Thyroid gland (tissue), 4 donors: Measurements from ENCODE around the gene HSD11B2. TPM values are rescaled to one million over a fixed set of nuclear protein-coding genes. Genes with fewer than 3 reads are reported as not detected.
A peak's percentile ranks its signal among the peaks of the same experiment; 100 is the strongest.
"Not testable (repeated sequence)": the region's sequence is repeated elsewhere in the genome, so short reads cannot be mapped to it uniquely, and the experiment has no call there.

Source experiments
- DNase-seq, 2 donors: peaks; one replicate each; pipeline ENCODE4 v3.0.0-alpha.2; 2019
- H3K27ac ChIP-seq, 3 donors: fragments of 200-600 bp; sonication (generic); 1 replicate in 2 of 3; 2 replicates in 1 of 3; pipeline ENCODE4 v1.5.1; 2016 to 2019; ENCODE audit warnings: mild to moderate bottlenecking in 1 of 3, moderate library complexity in 1 of 3
- H3K27me3 ChIP-seq: fragments of 200-600 bp; sonication (generic); one replicate; pipeline ENCODE4 v1.5.1; 2019
- H3K36me3 ChIP-seq, 2 donors: fragments of 200-600 bp; sonication (generic); one replicate each; pipeline ENCODE4 v1.5.1; 2016 to 2019
- H3K4me1 ChIP-seq, 2 donors: fragments of 200-600 bp; sonication (generic); one replicate each; pipeline ENCODE4 v1.5.1; 2017 to 2019
- H3K4me3 ChIP-seq, 3 donors: fragments of 200-600 bp; sonication (generic); replicated peaks in 1 of 3; 1 replicate in 2 of 3; 2 replicates in 1 of 3; pipeline ENCODE4 v1.5.1; 2016; ENCODE audit warnings: mild to moderate bottlenecking in 1 of 3
- H3K9me3 ChIP-seq: fragments of 200-600 bp; sonication (generic); one replicate; pipeline ENCODE4 v1.5.1; 2017
- POLR2A ChIP-seq, 2 donors: fragments of 450-650 bp; IDR thresholded peaks; one replicate each; pipeline ENCODE4 v1.6.1; 2017; ENCODE audit warnings: antibody characterized with exemption in 2 of 2, mild to moderate bottlenecking in 2 of 2, moderate library complexity in 1 of 2
- WGBS, 2 donors: methylation state at CpG; one replicate each; pipeline ENCODE4 v1.1.5; 2017; 5-methylcytosine and 5-hydroxymethylcytosine counted together
- intact Hi-C: fragments of 100-400 bp; cut with DNase I; formaldehyde crosslinking; loops from one replicate; pipeline ENCODE4 v1.15.1; 2023
- total RNA-seq, 4 donors: library from RNA; depleted of rRNA; stranded (reverse); fragments of >200 nt; gene quantifications; one replicate each; pipeline ENCODE4 v1.2.3, GENCODE V29; 2016
- TF ChIP-seq, protein P1 (sequence below), 6 experiments: fragments of 200-600 bp in 3 of 6; fragments of 450-650 bp in 3 of 6; sonication (generic) in 3 of 6; IDR thresholded peaks; one replicate each; pipeline ENCODE4 v1.5.1; 2016 to 2019; ENCODE audit warnings: antibody characterized with exemption in 6 of 6, mild to moderate bottlenecking in 2 of 6, inconsistent platforms in 1 of 6, moderate library complexity in 1 of 6

HSD11B2 gene
- total RNA-seq, 4 donors from 2014 or later = 4.6 to 11.9 (median 9.0) TPM

DNA sequence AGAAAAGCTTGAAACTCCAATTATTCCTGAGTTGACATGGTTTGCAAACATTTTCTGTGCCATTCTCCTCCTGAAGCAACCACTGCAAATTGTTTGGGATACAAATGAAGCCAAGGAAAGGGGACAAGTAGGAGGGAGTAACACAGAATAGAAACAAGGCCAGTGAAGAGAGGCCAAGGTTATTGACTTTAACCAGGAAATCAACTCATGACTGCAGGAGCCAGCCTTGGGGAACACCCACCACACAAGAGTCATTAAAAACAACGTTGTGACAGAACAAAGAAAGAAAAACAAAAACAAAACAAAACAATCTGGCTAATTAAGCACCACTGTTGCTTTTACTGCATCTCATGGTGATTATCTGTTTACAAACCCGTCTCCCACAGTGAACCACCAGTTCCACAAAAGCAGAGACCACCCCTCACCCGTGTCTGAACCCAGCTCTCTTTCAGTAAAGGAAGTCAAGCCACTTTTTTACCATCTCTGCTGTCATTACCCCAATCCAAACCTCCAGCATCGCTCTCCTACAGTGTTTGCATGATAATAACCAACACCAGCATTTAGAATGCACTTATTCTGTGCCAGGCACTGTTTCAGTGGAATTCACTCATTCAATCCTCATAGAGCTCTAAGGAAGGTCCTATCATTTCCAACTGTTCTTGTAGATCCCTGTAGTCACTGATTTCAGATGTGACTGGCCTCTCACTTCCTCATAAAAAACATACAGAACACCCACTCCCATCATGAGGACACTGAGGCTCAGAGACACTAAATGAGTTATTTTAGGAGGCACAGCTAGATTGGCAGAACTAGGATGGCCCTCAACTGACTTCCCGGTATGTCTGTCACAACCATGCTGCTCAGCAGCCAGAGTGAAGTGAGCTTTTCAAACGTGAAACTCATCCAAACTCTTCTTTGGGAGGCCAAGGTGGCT, 16.7 kb upstream of the HSD11B2 start:
- Histone ChIP-seq H3K27me3 (no peaks in the 10 kb centered on the region), H3K9me3 (no peaks in the 10 kb centered on the region), H3K4me3 (no peak overlapping the region), H3K27ac (peak overlapping the region; percentile 81 to 96 (median 93)), H3K4me1 (peaks cover 34 to 38% of the 10 kb centered on the region in 2 donors), H3K36me3 (no peaks in the 10 kb centered on the region)
- peak in 1 of 2 donors; percentile 47 for DNase-seq
- TF ChIP-seq, protein P1, sequence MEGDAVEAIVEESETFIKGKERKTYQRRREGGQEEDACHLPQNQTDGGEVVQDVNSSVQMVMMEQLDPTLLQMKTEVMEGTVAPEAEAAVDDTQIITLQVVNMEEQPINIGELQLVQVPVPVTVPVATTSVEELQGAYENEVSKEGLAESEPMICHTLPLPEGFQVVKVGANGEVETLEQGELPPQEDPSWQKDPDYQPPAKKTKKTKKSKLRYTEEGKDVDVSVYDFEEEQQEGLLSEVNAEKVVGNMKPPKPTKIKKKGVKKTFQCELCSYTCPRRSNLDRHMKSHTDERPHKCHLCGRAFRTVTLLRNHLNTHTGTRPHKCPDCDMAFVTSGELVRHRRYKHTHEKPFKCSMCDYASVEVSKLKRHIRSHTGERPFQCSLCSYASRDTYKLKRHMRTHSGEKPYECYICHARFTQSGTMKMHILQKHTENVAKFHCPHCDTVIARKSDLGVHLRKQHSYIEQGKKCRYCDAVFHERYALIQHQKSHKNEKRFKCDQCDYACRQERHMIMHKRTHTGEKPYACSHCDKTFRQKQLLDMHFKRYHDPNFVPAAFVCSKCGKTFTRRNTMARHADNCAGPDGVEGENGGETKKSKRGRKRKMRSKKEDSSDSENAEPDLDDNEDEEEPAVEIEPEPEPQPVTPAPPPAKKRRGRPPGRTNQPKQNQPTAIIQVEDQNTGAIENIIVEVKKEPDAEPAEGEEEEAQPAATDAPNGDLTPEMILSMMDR (IDR thresholded peaks at IDR 0.05) = no peak
- TF ChIP-seq POLR2A (IDR thresholded peaks at IDR 0.05) = no peak
- WGBS, 2 donors = 38 to 46% methylated on average over 6 of the region's 6 CpGs
- intact Hi-C loops = no loop called here

DNA sequence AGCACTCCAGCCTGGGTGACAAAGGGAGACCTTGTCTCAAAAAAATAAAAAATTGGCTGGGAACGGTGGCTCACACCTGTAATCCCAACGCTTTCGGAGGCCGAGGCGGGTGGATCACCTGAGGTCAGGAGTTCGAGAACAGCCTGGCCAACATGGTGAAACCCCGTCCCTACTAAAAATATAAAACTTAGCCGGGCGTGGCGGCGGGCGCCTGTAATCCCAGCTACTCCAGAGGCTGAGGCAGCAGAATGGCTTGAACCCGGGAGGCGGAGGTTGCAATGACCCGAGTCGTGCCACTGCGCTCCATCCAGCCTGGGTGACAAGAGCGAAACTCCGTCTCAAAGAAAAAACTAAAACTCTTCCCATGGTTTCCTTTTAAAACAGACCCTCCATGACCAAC, 15.5 kb upstream of the HSD11B2 start:
- WGBS, 2 donors = 90 to 94% methylated on average over 19 of the region's 19 CpGs
- intact Hi-C loops = not testable (repeated sequence)

DNA sequence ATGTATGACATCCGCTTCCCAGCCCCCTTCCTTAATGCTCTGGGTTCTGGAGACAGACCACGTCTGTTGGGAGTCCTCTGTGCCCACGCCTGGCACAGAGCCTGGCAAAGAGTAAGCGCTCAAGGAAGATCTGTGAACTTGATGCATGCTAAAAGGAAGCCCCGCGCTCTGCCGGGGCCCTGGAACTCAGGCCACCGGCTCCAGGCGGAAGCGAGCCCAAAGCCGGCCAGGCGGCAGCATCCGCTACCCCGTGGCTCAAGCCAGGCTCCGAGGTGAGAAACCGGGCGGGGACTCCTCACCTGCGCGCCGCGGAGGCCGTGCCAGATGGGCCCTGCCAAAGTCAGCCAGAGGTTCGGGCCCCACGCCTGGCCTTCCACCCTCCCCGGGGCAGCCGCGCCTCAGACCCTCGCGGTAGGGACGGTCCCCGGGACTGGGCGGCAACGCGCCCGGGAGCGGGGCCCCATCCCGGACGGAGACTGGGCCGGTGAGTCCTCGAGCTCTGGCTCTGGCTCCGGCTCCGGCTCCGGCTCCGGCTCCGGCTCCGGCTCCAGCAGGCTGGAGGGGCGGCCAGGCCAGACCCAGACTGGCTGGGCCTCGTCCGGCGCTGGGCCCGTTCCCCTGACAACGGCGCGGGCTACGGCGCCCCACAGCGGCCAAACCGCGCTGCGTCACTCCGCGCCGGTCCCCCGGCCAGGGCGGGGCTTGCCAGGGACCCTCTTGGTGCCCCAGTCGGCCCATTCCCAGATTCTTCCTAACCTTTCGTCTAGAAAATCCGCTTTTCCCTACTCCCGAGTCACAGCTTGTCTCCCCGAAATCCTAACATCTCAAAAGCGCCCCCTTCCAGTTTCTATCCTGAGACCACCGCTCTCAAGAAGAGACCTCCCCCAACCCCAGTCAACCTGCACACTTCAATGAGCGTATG, 14.8 kb upstream of the HSD11B2 start, which contains the start of gene ZDHHC1:
Gene ZDHHC1, minus strand, starts transcription at position 606 of the 922 bp plus-strand sequence. CDS start 8,702 bp downstream, outside the sequence.
- 3 to 4% methylated on average over 19 to 26 of the region's 73 CpGs for WGBS, 2 donors
- H3K4me3 ChIP-seq = peak within 1 kb of the TSS; percentile 39 to 73 (median 72)
- no peaks in the 10 kb centered on the region for H3K9me3 ChIP-seq
- no peaks in the 10 kb centered on the region for H3K36me3 ChIP-seq
- intact Hi-C loops = no loop called here
- peak; percentile 73 to 79 for DNase-seq
- TF ChIP-seq, protein P1 (IDR thresholded peaks at IDR 0.05) = peak in 4 of 6 experiments; percentile 40 to 68 (median 53)
- TF ChIP-seq POLR2A (IDR thresholded peaks at IDR 0.05) = peak in 1 of 2 donors; percentile 68
- no peaks in the 10 kb centered on the region for H3K27me3 ChIP-seq
- peak within 1 kb of the TSS; percentile 81 to 96 (median 93) for H3K27ac ChIP-seq
- H3K4me1 ChIP-seq = peaks cover 34 to 38% of the 10 kb centered on the region in 2 donors

More for the DNA sequence above, 15.5 kb upstream of the HSD11B2 start:
- H3K36me3 ChIP-seq, H3K9me3 ChIP-seq, DNase-seq, H3K27me3 ChIP-seq: not testable (repeated sequence)
- peak overlapping the region; percentile 81 to 96 (median 93) for H3K27ac ChIP-seq
- H3K4me3 ChIP-seq = peak overlapping the region in 1 of 3 donors; percentile 73
- peaks cover 34 to 38% of the 10 kb centered on the region in 2 donors for H3K4me1 ChIP-seq

DNA sequence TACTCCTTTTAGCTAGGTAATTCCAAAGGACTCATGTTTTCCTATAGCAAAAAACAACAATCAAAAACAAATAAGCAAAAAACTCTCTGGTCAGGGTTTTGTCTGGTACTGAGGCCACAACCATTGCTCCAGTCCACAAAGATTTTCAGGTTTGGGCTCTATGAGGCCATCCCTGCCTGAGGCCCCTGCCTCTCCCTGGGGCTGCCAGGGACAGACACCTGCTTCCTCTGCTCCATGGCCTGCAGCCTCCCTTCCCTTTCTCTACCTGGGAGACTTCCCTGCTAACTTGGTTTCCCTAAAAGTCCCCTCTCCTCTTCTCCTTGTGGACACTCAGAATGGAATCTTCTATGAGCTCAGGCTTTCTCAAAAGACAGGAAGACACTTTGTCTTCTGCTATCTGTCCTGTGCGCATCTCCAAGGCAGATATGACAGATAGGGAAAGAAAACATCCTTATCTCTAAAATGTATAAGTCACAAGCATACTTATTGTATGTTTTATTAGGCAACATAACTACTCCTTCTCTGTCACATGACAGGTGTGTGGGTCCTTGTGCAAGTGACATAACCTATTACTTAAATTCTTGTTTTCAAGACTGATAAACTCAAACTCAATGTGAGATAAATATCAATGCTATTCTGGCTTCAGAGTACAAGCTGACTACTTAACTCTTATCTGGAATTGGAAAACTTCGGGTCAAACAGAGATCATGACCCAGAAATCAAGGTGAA, 13.4 kb upstream of the HSD11B2 start:
- Histone ChIP-seq H3K4me1 (peaks cover 32 to 34% of the 10 kb centered on the region in 2 donors), H3K4me3 (no peak overlapping the region), H3K27ac (no peak overlapping the region), H3K36me3 (no peaks in the 10 kb centered on the region), H3K27me3 (no peaks in the 10 kb centered on the region), H3K9me3 (no peaks in the 10 kb centered on the region)
- no peak for TF ChIP-seq POLR2A (IDR thresholded peaks at IDR 0.05)
- TF ChIP-seq, protein P1 (IDR thresholded peaks at IDR 0.05) = no peak
- WGBS, 2 donors = 79 to 89% methylated on average over 2 of the region's 2 CpGs
- intact Hi-C loops = no loop called here
- DNase-seq = no peak

DNA sequence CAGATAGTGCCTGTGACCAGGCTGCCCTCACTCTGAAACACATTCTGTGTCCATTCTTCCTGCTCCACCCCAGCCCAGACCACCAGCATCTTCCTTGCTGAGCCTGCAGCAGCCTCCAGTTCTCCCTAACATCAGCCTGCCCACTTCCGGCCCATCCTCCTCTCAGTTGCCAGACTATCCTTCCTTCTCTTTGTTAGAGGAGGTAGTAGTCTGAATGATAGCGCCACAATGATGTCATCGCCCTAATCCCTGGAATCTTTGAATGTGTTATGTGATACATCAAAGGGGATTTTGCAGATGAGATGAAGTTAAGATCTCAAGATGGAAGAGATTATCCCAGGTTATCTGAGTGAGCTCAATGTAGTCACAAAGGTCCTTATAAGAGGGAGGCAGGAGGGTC, 11.4 kb upstream of the HSD11B2 start:
- Histone ChIP-seq H3K4me1 (peaks cover 23 to 28% of the 10 kb centered on the region in 2 donors), H3K9me3 (no peaks in the 10 kb centered on the region), H3K27ac (no peak overlapping the region), H3K27me3 (no peaks in the 10 kb centered on the region), H3K4me3 (no peak overlapping the region), H3K36me3 (no peaks in the 10 kb centered on the region)
- WGBS, 2 donors = 90 to 92% methylated on average over 3 of the region's 3 CpGs
- no peak for DNase-seq
- intact Hi-C loops = no loop called here
- no peak for TF ChIP-seq POLR2A (IDR thresholded peaks at IDR 0.05)
- TF ChIP-seq, protein P1 (IDR thresholded peaks at IDR 0.05) = no peak
